NCI-H345 treated with DMSO at 0.1 percent for 48 hours (cell line): ENCODE data around the gene SMNDC1.
"Not testable (repeated sequence)": the region's sequence is repeated elsewhere in the genome, so short reads cannot be mapped to it uniquely, and the experiment has no call there.

Experiments used
- DNase-seq: peaks from one replicate; lab custom pipeline; 2025; ENCODE audit not compliant: unreplicated experiment; lab: John Stamatoyannopoulos, UW

The SMNDC1 gene

DNA sequence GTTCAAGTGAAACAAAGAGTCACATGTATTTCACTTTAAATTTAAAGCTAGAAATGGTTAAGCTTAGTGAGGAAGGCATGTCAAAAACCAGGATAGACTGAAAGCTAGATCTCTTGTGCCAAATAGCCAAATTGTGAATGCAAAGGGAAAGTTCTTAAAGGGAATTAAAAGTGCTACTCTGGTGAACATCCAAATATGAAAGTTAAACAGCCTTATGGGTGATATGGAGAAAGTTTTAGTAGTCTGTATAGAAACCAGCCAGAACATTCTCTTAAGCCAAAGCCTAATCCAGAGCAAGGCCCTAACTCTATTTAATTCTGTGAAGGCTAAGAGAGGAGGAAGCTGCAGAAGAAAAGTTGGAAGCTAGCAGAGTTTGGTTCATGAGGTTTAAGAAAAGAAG lies 50.3 kb downstream of the SMNDC1 start:
- DNase-seq: no peak

DNA sequence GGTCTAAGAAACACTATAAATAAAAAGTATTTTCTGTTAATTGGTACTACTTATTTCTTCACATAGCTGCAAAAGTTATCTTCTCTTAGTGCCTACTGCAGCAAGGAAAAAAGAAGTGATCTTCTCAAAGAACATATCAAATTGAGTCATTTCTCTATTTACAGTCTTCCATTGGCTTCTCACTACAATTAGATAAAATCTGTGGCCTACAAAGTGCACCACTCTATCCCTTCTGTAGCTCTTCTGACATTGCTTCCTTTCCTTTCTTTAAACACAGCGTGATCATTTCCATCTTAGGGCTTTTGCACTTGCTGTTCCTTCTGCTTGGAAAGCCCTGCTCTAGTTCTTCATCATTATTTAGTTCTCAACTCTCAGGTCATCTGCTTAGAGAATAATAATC lies 52.6 kb downstream of the SMNDC1 start:
- DNase-seq: no peak

DNA sequence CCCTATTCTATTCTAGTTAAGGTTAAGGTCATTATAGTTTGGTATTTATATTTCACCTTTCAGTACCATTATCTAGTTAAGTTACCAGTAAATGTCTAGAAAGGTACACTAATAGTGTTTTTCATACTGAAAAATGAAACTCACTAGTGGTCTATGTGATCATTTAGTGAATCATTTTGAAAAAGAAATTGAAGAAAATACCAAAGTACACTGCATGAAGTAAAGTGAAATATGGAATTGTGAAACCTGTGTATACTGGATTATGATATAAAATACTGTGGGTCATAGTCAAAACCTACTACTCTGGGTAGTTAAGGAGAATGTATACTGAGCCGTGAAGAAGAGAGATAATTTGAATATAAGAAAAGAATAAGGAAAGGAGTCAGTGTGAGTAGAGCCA lies 53.3 kb downstream of the SMNDC1 start:
- not testable (repeated sequence) for DNase-seq

DNA sequence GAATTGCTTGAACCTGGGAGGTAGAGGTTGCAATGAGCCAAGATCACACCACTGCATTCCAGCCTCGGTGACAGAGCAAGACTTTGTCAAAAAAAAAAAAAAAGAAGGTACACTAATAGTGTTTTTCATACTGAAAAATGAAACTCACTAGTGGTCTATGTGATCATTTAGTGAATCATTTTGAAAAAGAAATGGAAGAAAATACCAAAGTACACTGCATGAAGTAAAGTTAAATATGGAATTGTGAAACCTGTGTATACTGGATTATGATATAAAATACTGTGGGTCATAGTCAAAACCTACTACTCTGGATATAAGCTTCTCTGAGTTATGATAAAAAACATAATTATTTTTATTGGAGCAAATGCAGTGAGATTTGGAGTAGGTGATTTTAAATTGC lies 55.2 kb downstream of the SMNDC1 start:
- not testable (repeated sequence) for DNase-seq

DNA sequence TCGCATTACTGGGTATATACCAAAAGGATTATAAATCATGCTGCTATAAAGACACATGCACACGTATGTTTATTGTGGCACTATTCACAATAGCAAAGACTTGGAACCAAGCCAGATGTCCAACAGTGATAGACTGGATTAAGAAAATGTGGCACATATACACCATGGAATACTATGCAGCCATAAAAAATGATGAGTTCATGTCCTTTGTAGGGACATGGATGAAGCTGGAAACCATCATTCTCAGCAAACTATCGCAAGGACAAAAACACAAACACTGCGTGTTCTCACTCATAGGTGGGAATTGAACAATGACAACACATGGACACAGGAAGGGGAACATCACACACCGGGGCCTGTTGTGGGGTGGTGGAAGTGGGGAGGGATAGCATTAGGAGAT lies 56.9 kb downstream of the SMNDC1 start:
- not testable (repeated sequence) for DNase-seq

DNA sequence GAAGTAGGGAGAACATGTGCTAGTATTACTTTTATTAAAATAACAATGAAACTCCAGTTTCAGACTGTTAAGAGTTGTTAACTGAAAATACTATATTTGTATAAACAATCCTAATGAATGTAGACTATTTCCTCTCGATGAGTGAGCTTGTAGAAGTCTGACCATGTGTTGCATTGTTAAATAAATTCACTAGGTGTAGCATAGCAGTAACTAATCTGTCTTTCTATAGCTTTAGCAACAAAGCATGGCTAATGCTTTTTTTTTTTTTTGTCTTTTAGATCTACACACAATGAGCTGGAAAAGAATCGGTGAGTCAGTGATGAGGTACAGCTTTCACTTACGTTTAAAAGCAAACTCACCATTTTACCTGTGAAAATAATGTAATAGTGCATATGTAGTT lies 60.2 kb downstream of the SMNDC1 start:
- DNase-seq: no peak

DNA sequence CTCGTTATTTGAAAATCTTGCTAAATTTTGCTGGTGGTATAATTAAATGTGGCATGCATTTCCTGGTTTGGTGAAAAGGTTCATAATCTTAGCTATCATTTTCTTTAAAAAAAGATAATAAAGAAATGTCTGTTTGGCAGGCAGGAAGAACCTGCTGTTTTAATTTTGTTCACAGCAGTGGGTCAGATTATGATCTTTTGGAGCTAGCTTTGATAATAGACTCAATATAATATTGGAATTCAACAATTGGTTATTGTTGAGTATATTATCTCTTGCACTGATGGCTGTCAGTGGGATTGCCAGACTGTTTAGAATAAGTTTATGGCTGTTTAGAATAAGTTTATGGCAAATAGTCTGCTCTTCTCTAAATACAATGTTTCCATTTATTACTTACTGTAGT lies 62.2 kb downstream of the SMNDC1 start:
- no peak for DNase-seq

DNA sequence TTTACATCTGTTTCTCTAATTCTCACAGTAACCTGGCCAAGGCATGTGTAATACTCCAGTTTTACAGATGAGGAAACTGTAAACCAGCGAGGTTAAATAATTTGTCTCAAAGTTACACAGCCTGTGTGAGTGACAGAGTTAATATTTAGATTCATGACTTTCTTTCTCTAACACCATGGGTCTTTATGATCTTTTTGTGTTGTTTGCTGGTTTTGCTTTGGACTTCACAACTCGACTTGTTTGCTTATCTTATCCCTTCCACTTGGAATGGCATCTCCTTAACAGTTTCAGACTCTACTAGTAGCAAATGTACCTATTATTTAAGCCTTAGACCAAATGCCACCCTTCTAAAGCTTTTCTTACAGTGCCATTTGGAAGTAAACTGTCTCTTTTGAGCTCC lies 62.9 kb downstream of the SMNDC1 start:
- DNase-seq: no peak

DNA sequence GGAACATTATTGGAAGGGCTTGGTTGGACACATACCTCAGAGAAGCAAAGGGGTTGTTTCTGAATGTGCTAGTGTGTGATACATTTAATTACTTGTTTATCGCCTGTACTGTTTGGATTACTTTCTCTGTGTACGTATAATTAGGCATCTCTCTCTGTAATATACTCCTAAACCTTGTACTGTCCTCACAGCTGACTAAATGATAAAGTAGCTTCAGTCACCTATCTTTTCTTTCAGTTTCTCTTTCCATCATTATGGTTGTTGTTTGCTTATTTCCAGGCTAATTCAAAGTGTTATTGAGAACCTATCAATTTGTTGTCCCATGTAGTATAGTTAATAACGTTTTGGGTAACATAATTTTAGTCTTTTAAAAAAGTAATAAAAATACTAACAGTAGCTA lies 63.3 kb downstream of the SMNDC1 start:
- no peak for DNase-seq
